Tibial nerve (tissue), 4 donors: Measurements from ENCODE around the gene PGBD5. TPM values are rescaled to one million over a fixed set of nuclear protein-coding genes. Genes with fewer than 3 reads are reported as not detected.

Experiments used
- DNase-seq, 2 donors: peaks; one replicate each; pipeline ENCODE4 v3.0.0-alpha.2; 2019; ENCODE audit warnings: low spot score in 2 of 2
- H3K27ac ChIP-seq, 4 donors: fragments of 200-600 bp; sonication (generic) in 3 of 4; one replicate each; pipeline ENCODE4 v1.5.1; 2017 to 2019; ENCODE audit warnings: mild to moderate bottlenecking in 1 of 4
- H3K27me3 ChIP-seq, 2 donors: fragments of 200-600 bp; sonication (generic) in 1 of 2; one replicate each; pipeline versions ENCODE4 v1.5.1 to v1.6.0; 2017 to 2019
- H3K36me3 ChIP-seq, 3 donors: fragments of 200-600 bp; sonication (generic); one replicate each; pipeline ENCODE4 v1.5.1; 2018 to 2019
- H3K4me1 ChIP-seq, 4 donors: fragments of 200-600 bp; sonication (generic) in 3 of 4; one replicate each; pipeline ENCODE4 v1.5.1; 2017 to 2019
- H3K4me3 ChIP-seq, 4 donors: fragments of 200-600 bp; sonication (generic) in 3 of 4; one replicate each; pipeline ENCODE4 v1.5.1; 2017 to 2019; ENCODE audit warnings: mild to moderate bottlenecking in 1 of 4, moderate library complexity in 1 of 4
- H3K9me3 ChIP-seq, 4 donors: fragments of 200-600 bp; sonication (generic) in 3 of 4; one replicate each; pipeline ENCODE4 v1.5.1; 2017 to 2019
- CTCF ChIP-seq, 5 experiments: fragments of 200-600 bp in 3 of 5; fragments of 450-650 bp in 2 of 5; sonication (generic) in 3 of 5; IDR thresholded peaks; one replicate each; pipeline ENCODE4 v1.5.1; 2016 to 2019; ENCODE audit warnings: antibody characterized with exemption in 5 of 5, mild to moderate bottlenecking in 3 of 5, moderate library complexity in 2 of 5
- EP300 ChIP-seq, 2 donors: sonication (generic); formaldehyde crosslinking; IDR thresholded peaks; one replicate each; pipeline ENCODE4 v1.6.1; 2017; ENCODE audit warnings: antibody characterized with exemption in 2 of 2, mild to moderate bottlenecking in 1 of 2
- POLR2A ChIP-seq, 2 donors: fragments of 450-650 bp; IDR thresholded peaks; one replicate each; pipeline ENCODE4 v1.6.1; 2017; ENCODE audit warnings: antibody characterized with exemption in 2 of 2, mild to moderate bottlenecking in 2 of 2, moderate library complexity in 2 of 2
- WGBS, 2 donors: methylation state at CpG; one replicate each; pipeline ENCODE4 v1.1.5; 2018; 5-methylcytosine and 5-hydroxymethylcytosine counted together
- total RNA-seq, 4 donors: library from RNA; depleted of rRNA; stranded (reverse); fragments of >200 nt; gene quantifications; one replicate each; pipeline ENCODE4 v1.1.0, GENCODE V29; 2016

Gene PGBD5
- total RNA-seq, 4 donors from 2014 or later = 1.4 to 5.1 (median 2.2) TPM

DNA sequence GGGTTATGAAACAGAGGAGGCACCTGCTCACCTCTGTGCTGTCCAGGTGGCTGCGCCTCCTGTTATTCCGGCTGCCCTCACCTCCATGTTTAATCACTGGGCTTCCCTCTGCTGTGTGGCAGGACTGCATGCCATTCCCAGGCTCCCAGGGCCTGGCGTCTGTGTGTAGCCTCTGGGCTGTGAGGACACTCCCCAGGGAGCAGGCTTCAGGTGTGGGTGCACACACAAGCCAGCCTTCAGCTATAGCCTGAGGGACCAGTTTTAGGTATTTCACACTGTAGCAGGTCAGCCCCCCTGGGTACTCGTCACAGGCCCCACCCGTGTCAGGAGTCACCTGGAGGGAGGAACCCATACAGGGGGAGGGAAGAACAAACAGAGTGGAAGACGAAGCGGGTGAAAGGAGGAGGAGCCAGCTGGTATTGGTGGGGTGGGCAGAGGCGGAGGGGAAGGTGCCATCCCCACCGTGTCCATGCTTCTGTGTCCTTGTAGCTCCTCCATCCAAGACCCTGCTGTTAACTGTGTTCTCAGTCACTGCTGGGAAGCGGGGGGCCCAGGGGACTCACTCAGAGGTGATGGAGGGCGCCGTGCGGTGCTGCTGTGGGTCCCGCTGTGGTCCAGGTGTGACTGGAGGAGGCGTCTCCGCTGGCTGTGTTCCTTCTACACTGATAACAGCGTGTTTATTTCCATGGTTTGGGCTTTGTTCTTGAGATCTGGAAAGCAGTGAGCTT lies 158.6 kb downstream of the PGBD5 start:
- H3K4me1 ChIP-seq = peaks cover 0 to 22% (median 7%) of the 10 kb centered on the region in 4 donors
- TF ChIP-seq POLR2A (IDR thresholded peaks at IDR 0.05) = no peak
- TF ChIP-seq CTCF (IDR thresholded peaks at IDR 0.05) = no peak
- no peak for TF ChIP-seq EP300 (IDR thresholded peaks at IDR 0.05)
- 87 to 92% methylated on average over 17 of the region's 17 CpGs for WGBS, 2 donors
- no peaks in the 10 kb centered on the region for H3K27me3 ChIP-seq
- no peak overlapping the region for H3K4me3 ChIP-seq
- no peak overlapping the region for H3K27ac ChIP-seq
- DNase-seq = no peak
- H3K9me3 ChIP-seq = no peaks in the 10 kb centered on the region
- H3K36me3 ChIP-seq = peaks cover 0 to 81% (median 12%) of the 10 kb centered on the region in 3 donors

- H3K9me3 ChIP-seq = no peaks in the 10 kb centered on the region
- no peaks in the 10 kb centered on the region for H3K27me3 ChIP-seq
- no peak overlapping the region for H3K4me3 ChIP-seq
- no peak for TF ChIP-seq EP300 (IDR thresholded peaks at IDR 0.05)
- no peak for TF ChIP-seq POLR2A (IDR thresholded peaks at IDR 0.05)
- no peak for TF ChIP-seq CTCF (IDR thresholded peaks at IDR 0.05)
- H3K36me3 ChIP-seq = peaks cover 0 to 81% (median 12%) of the 10 kb centered on the region in 3 donors
- WGBS, 2 donors = 21 to 55% methylated on average over 2 of the region's 2 CpGs
- DNase-seq = no peak
- peaks cover 0 to 22% (median 7%) of the 10 kb centered on the region in 4 donors for H3K4me1 ChIP-seq
- H3K27ac ChIP-seq = no peak overlapping the region
Measured at GRCh38 chr1:230266456-230266855, 159.7 kb downstream of the PGBD5 start.

DNA sequence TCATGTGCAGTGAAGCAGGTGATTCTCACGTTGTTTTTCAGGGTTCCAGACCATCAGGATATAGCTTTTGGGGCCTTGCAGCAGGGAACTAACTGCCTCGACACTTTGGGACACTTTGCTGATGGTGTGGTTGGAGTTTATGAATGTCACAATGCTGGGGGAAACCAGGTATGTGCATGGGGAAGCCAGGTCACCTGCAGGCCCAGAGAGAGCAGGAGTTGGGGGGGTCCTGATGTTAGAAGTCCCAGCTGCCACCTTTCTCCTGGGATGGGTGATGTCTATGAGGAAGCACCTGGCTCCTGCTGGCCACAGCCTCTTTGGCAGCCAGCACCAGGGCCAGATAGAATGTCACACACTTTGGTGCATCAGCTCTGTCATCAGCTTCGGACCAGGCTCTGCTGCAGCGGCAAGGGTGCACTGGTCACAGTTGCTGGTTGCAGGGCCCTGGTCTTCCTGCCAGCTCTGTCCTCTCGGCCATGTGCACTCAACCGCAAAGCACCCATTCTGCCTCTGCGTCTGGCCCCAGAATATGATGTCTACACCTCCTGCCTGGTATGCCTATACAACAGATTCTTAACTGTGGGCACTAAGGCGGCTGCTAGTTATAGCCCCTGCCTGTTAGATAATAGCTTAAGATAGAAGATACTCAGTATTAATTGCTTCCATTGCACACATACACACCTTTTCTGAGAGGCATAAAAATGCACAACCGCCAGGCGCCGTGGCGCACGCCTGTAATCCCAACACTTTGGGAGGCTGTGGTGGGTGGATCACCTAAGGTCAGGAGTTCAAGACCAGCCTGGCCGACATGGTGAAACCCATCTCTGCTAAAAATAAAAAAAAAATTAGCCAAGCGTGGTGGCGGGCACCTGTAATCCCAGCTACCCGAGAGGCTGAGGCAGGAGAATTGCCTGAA lies 160.7 kb downstream of the PGBD5 start:
- 96% methylated on average over 17 of the region's 17 CpGs for WGBS, 2 donors
- Histone ChIP-seq H3K27ac (no peak overlapping the region), H3K4me3 (no peak overlapping the region), H3K4me1 (peaks cover 0 to 17% (median 7%) of the 10 kb centered on the region in 4 donors), H3K27me3 (no peaks in the 10 kb centered on the region), H3K9me3 (no peaks in the 10 kb centered on the region), H3K36me3 (peaks cover 0 to 78% (median 12%) of the 10 kb centered on the region in 3 donors)
- TF ChIP-seq POLR2A (IDR thresholded peaks at IDR 0.05) = no peak
- TF ChIP-seq CTCF (IDR thresholded peaks at IDR 0.05) = no peak
- no peak for TF ChIP-seq EP300 (IDR thresholded peaks at IDR 0.05)
- DNase-seq = no peak

Other genes with a start within 250 kb of the PGBD5 start
- gene COG2, start 216.1 kb upstream of the PGBD5 start, total RNA-seq = 10 to 100 TPM; 16.6 to 27.3 (median 20.5) TPM